ENCODE measurements around the gene TMEM61.

Gene TMEM61

GRCh38 chr1:54934869-54935268 is 45.6 kb upstream of the TMEM61 start:
- H3K27me3 ChIP-seq (ENCODE audit: insufficient read depth, low read length): no peaks in the 10 kb centered on the region
- H2AFZ ChIP-seq (ENCODE audit: low read length): no peak overlapping the region
- H3K9ac ChIP-seq (ENCODE audit: low read length): no peak overlapping the region
- no peaks in the 10 kb centered on the region for H3K4me1 ChIP-seq (ENCODE audit: insufficient read depth, low read length, severe bottlenecking)
- H3K79me2 ChIP-seq (ENCODE audit: insufficient read depth, low read length): no peaks in the 10 kb centered on the region
- H3K36me3 ChIP-seq (ENCODE audit: insufficient read depth, low read length): no peaks in the 10 kb centered on the region; the same call in 1 of the 2 replicates
- no peaks in the 10 kb centered on the region for H3F3A ChIP-seq (ENCODE audit: insufficient read depth, low read length)
- no peak overlapping the region for H3K4me3 ChIP-seq (ENCODE audit: low read depth, low read length, poor library complexity, severe bottlenecking)
- no peak overlapping the region for H3K4me2 ChIP-seq (ENCODE audit: low read length)
- H3K9me3 ChIP-seq (ENCODE audit: low read length): no peaks in the 10 kb centered on the region
- H4K20me1 ChIP-seq (ENCODE audit: insufficient read depth, low read length): no peaks in the 10 kb centered on the region
- no peak overlapping the region for H3K27ac ChIP-seq (ENCODE audit: low read depth, low read length, poor library complexity, severe bottlenecking)
- no peaks in the 10 kb centered on the region for H3K9me2 ChIP-seq (ENCODE audit: low read depth, low read length)
- TF ChIP-seq EZH2 (IDR thresholded peaks at IDR 0.05; ENCODE audit: borderline replicate concordance, low read length): no peak
- no peak for TF ChIP-seq CTCF (IDR thresholded peaks at IDR 0.05; ENCODE audit: low read length)

- no peaks in the 10 kb centered on the region; the same call in 1 of the 2 replicates for H3K36me3 ChIP-seq (ENCODE audit: insufficient read depth, low read length)
- H3K4me3 ChIP-seq (ENCODE audit: low read depth, low read length, poor library complexity, severe bottlenecking): no peak overlapping the region
- no peaks in the 10 kb centered on the region for H3K9me2 ChIP-seq (ENCODE audit: low read depth, low read length)
- TF ChIP-seq EZH2 (IDR thresholded peaks at IDR 0.05; ENCODE audit: borderline replicate concordance, low read length): no peak
- TF ChIP-seq CTCF (IDR thresholded peaks at IDR 0.05; ENCODE audit: low read length): no peak
- no peak overlapping the region for H3K4me2 ChIP-seq (ENCODE audit: low read length)
- H4K20me1 ChIP-seq (ENCODE audit: insufficient read depth, low read length): no peaks in the 10 kb centered on the region
- no peaks in the 10 kb centered on the region for H3K79me2 ChIP-seq (ENCODE audit: insufficient read depth, low read length)
- no peak overlapping the region for H3K27ac ChIP-seq (ENCODE audit: low read depth, low read length, poor library complexity, severe bottlenecking)
- no peaks in the 10 kb centered on the region for H3K27me3 ChIP-seq (ENCODE audit: insufficient read depth, low read length)
- no peak overlapping the region for H3K9ac ChIP-seq (ENCODE audit: low read length)
- H3F3A ChIP-seq (ENCODE audit: insufficient read depth, low read length): no peaks in the 10 kb centered on the region
- no peak overlapping the region for H2AFZ ChIP-seq (ENCODE audit: low read length)
- no peaks in the 10 kb centered on the region for H3K4me1 ChIP-seq (ENCODE audit: insufficient read depth, low read length, severe bottlenecking)
- H3K9me3 ChIP-seq (ENCODE audit: low read length): no peaks in the 10 kb centered on the region
Measured at GRCh38 chr1:54936791-54937190, 43.6 kb upstream of the TMEM61 start.

DNA sequence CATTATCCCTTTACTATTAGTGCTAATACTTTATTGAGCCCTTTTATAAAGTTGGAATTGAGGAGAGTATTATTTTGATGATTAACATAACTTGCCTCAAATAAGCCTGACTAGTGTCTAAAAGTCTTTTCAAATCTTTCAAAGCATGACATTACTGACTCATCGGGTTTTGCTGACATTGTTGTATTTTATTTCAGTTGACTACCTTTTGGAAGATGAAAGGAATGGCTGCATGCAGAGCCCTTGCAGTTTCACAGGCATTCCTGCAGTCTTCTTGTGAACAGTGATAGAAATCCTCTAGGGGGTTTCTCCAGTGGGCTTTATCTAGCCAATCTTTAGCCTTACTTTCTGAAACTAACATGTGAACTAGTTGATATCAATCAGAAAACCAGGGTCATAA is 43.0 kb upstream of the TMEM61 start:
- Histone ChIP-seq H2AFZ (ENCODE audit: low read length) (no peak overlapping the region), H4K20me1 (ENCODE audit: insufficient read depth, low read length) (no peaks in the 10 kb centered on the region), H3K9ac (ENCODE audit: low read length) (no peak overlapping the region), H3K4me1 (ENCODE audit: insufficient read depth, low read length, severe bottlenecking) (no peaks in the 10 kb centered on the region), H3K27ac (ENCODE audit: low read depth, low read length, poor library complexity, severe bottlenecking) (no peak overlapping the region), H3K79me2 (ENCODE audit: insufficient read depth, low read length) (no peaks in the 10 kb centered on the region), H3K4me3 (ENCODE audit: low read depth, low read length, poor library complexity, severe bottlenecking) (no peak overlapping the region), H3K27me3 (ENCODE audit: insufficient read depth, low read length) (no peaks in the 10 kb centered on the region), H3K9me2 (ENCODE audit: low read depth, low read length) (no peaks in the 10 kb centered on the region), H3K36me3 (ENCODE audit: insufficient read depth, low read length) (no peaks in the 10 kb centered on the region; the same call in 1 of the 2 replicates), H3K4me2 (ENCODE audit: low read length) (no peak overlapping the region), H3F3A (ENCODE audit: insufficient read depth, low read length) (no peaks in the 10 kb centered on the region), H3K9me3 (ENCODE audit: low read length) (no peaks in the 10 kb centered on the region)
- TF ChIP-seq CTCF (IDR thresholded peaks at IDR 0.05; ENCODE audit: low read length) (no peak), EZH2 (IDR thresholded peaks at IDR 0.05; ENCODE audit: borderline replicate concordance, low read length) (no peak)
